Measurements from ENCODE around the gene ATXN1. TPM values are rescaled to one million over a fixed set of nuclear protein-coding genes. Genes with fewer than 3 reads are reported as not detected.

Gene ATXN1
- total and polyA plus RNA-seq, 2 of the 8 experiments (the other 6 are each of a cell fraction or from before 2014, with no cell fraction given): 1.6 to 4.0 TPM

DNA sequence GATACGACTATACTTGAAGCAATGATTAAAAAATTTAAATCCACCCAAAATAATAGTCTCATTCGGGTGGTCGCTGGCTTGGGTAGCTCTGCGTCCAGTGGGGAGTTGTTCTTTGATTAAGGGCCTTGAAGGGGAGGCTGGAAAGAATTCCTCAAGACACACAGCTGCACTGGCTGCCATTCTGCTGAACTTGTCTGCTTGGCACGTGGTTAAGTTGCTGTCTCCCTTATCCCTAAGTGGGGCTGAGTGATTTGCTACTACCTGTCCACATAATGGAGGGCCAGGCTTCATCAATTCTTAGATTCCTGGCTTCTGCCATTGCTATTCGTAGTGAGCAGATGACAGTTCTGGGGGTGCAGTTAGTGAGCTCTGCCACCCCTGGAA is 424.4 kb downstream of the ATXN1 start:
- H3K4me2 ChIP-seq (ENCODE audit: insufficient read depth in 1 of 2, low read depth in 2 of 2, low read length in 2 of 2): no peak overlapping the region
- TF ChIP-seq, protein P1, sequence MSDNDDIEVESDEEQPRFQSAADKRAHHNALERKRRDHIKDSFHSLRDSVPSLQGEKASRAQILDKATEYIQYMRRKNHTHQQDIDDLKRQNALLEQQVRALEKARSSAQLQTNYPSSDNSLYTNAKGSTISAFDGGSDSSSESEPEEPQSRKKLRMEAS (IDR thresholded peaks at IDR 0.05): no peak
- TF ChIP-seq NANOG (IDR thresholded peaks at IDR 0.05; ENCODE audit: insufficient read depth, low read depth, low read length, poor library complexity, severe bottlenecking): no peak
- no peak for TF ChIP-seq RFX5 (IDR thresholded peaks at IDR 0.05; ENCODE audit: borderline replicate concordance, low read depth, low read length)
- no peak for TF ChIP-seq SAP30 (IDR thresholded peaks at IDR 0.05; ENCODE audit: insufficient read depth, insufficient replicate concordance, low read length)
- TF ChIP-seq, protein P2, sequence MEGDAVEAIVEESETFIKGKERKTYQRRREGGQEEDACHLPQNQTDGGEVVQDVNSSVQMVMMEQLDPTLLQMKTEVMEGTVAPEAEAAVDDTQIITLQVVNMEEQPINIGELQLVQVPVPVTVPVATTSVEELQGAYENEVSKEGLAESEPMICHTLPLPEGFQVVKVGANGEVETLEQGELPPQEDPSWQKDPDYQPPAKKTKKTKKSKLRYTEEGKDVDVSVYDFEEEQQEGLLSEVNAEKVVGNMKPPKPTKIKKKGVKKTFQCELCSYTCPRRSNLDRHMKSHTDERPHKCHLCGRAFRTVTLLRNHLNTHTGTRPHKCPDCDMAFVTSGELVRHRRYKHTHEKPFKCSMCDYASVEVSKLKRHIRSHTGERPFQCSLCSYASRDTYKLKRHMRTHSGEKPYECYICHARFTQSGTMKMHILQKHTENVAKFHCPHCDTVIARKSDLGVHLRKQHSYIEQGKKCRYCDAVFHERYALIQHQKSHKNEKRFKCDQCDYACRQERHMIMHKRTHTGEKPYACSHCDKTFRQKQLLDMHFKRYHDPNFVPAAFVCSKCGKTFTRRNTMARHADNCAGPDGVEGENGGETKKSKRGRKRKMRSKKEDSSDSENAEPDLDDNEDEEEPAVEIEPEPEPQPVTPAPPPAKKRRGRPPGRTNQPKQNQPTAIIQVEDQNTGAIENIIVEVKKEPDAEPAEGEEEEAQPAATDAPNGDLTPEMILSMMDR (IDR thresholded peaks at IDR 0.05; ENCODE audit: control extremely low read depth in 1 of 3, insufficient read depth in 1 of 3, low read depth in 1 of 3, low read length in 3 of 3): no peak
- TF ChIP-seq CHD2 (IDR thresholded peaks at IDR 0.05; ENCODE audit: low read length): no peak
- TF ChIP-seq CBX8 (IDR thresholded peaks at IDR 0.05; ENCODE audit: borderline replicate concordance, low read depth, low read length): no peak
- TF ChIP-seq NRF1 (IDR thresholded peaks at IDR 0.05; ENCODE audit: low read depth, low read length): no peak
- TF ChIP-seq RAD21 (IDR thresholded peaks at IDR 0.05 in 1 of 2, conservative IDR thresholded peaks at IDR 0.05 in 1 of 2; ENCODE audit: low read depth in 2 of 2, low read length in 2 of 2): no peak
- TF ChIP-seq BCL11A (IDR thresholded peaks at IDR 0.05; ENCODE audit: low read depth in 2 of 2, low read length in 2 of 2): no peak
- no peak for TF ChIP-seq BACH1 (IDR thresholded peaks at IDR 0.05; ENCODE audit: low read length)

More for the DNA sequence above, 424.4 kb downstream of the ATXN1 start:
- Histone ChIP-seq H3K23me2 (ENCODE audit: low read depth, low read length) (no peaks in the 10 kb centered on the region), H4K91ac (replicated peaks; ENCODE audit: insufficient read length, low read length) (no peak overlapping the region), H3K79me1 (ENCODE audit: low read depth, low read length) (no peaks in the 10 kb centered on the region), H3K27me3 (replicated peaks in 1 of 4; ENCODE audit: control insufficient read depth in 3 of 4, extremely low read depth in 1 of 4, insufficient read depth in 3 of 4, low read length in 3 of 4) (no peaks in the 10 kb centered on the region), H4K5ac (ENCODE audit: insufficient read length, low read depth, low read length) (no peak overlapping the region), H3K56ac (replicated peaks; ENCODE audit: insufficient read length, low read depth, low read length) (no peak overlapping the region), H3K23ac (ENCODE audit: insufficient read length) (no peak overlapping the region), H3K4me3 (ENCODE audit: extremely low read depth in 1 of 4, insufficient read depth in 2 of 4, low read depth in 3 of 4, low read length in 4 of 4) (no peak overlapping the region), H2BK12ac (ENCODE audit: low read depth, low read length) (no peak overlapping the region), H4K8ac (ENCODE audit: extremely low read depth, insufficient read depth, low read length) (no peak overlapping the region), H3K9ac (replicated peaks in 1 of 4; ENCODE audit: extremely low read depth in 1 of 4, low read depth in 3 of 4, low read length in 3 of 4) (no peak overlapping the region), H3K79me2 (ENCODE audit: control insufficient read depth in 1 of 2, insufficient read depth in 2 of 2, low read length in 2 of 2) (no peaks in the 10 kb centered on the region), H2BK120ac (replicated peaks; ENCODE audit: low read depth, low read length) (no peak overlapping the region), H2BK20ac (ENCODE audit: low read length) (no peak overlapping the region), H3K9me3 (ENCODE audit: insufficient read depth in 2 of 2, low read depth in 1 of 2, low read length in 1 of 2) (no peaks in the 10 kb centered on the region), H2AFZ (ENCODE audit: low read length) (no peak overlapping the region), H3K4me1 (replicated peaks in 1 of 4; ENCODE audit: control insufficient read depth in 3 of 4, insufficient read depth in 4 of 4, low read length in 3 of 4) (peaks cover 0 to 3% (median under 1%) of the 10 kb centered on the region in 4 experiments; a peak in 2 of 7 replicates), H2BK5ac (ENCODE audit: low read depth, low read length) (no peak overlapping the region), H4K20me1 (replicated peaks in 1 of 2; ENCODE audit: control insufficient read depth in 1 of 2, insufficient read depth in 2 of 2, low read length in 2 of 2) (no peaks in the 10 kb centered on the region), H3K14ac (ENCODE audit: insufficient read length) (no peak overlapping the region), H2AK5ac (ENCODE audit: low read depth, low read length) (no peak overlapping the region), H2BK15ac (ENCODE audit: low read length) (no peak overlapping the region), H3K27ac (ENCODE audit: low read depth, low read length) (no peak overlapping the region), H3K18ac (ENCODE audit: extremely low read depth, low read length) (no peak overlapping the region), H3K36me3 (ENCODE audit: control insufficient read depth in 2 of 4, insufficient read depth in 4 of 4, low read length in 3 of 4) (no peaks in the 10 kb centered on the region), H3K4ac (replicated peaks; ENCODE audit: insufficient read length, low read depth, low read length) (no peak overlapping the region)
- FAIRE-seq: no peak
- ChIA-PET POLR2A (ENCODE audit: partially characterized antibody) (interaction anchor here (1.2 kb wide), 1 partner anchor 18 kb away, joined by 3 read pairs; no protein-coding TSS in a partner anchor), CTCF (ENCODE audit: partially characterized antibody) (interaction anchor here (0.6 to 9.7 kb wide), 11 partner anchors 12 to 175 kb away, joined by 3 to 92 read pairs (median 4); no protein-coding TSS in a partner anchor)
- DNase-seq (ENCODE audit: low read depth in 1 of 2, low spot score in 2 of 2): no peak
- WGBS, 2 experiments (ENCODE audit: extremely low coverage in 1 of 2, insufficient coverage in 1 of 2, insufficient read length in 1 of 2, insufficient replicate concordance in 2 of 2, low coverage in 1 of 2, low lambda C conversion rate in 2 of 2, missing lambda C conversion rate in 1 of 2): 89% methylated on average over 6 of the region's 6 CpGs; no CpG with 5 or more reads in 1 of the 2 experiments
